Upper lobe of left lung (tissue), 4 donors: ENCODE results near the gene UBTF.

Source experiments
- CTCF ChIP-seq, 6 experiments: fragments of 450-650 bp in 4 of 6; fragments of 200-600 bp in 2 of 6; sonication (generic) in 2 of 6; IDR thresholded peaks; one replicate each; pipeline ENCODE4 v1.5.1; 2016 to 2019; ENCODE audit warnings: antibody characterized with exemption in 6 of 6
- EP300 ChIP-seq, 4 donors: sonication (generic); formaldehyde crosslinking; IDR thresholded peaks; one replicate each; pipeline ENCODE4 v1.5.1; 2017; ENCODE audit warnings: antibody characterized with exemption in 4 of 4, control low read depth in 2 of 4
- POLR2A ChIP-seq, 4 donors: fragments of 450-650 bp; IDR thresholded peaks; one replicate each; pipeline ENCODE4 v1.5.1; 2016 to 2017; ENCODE audit warnings: antibody characterized with exemption in 4 of 4, mild to moderate bottlenecking in 2 of 4
- POLR2AphosphoS5 ChIP-seq, 2 donors: sonication (generic); formaldehyde crosslinking; IDR thresholded peaks; one replicate each; pipeline ENCODE4 v1.5.1; 2017; ENCODE audit warnings: antibody characterized with exemption in 2 of 2

DNA sequence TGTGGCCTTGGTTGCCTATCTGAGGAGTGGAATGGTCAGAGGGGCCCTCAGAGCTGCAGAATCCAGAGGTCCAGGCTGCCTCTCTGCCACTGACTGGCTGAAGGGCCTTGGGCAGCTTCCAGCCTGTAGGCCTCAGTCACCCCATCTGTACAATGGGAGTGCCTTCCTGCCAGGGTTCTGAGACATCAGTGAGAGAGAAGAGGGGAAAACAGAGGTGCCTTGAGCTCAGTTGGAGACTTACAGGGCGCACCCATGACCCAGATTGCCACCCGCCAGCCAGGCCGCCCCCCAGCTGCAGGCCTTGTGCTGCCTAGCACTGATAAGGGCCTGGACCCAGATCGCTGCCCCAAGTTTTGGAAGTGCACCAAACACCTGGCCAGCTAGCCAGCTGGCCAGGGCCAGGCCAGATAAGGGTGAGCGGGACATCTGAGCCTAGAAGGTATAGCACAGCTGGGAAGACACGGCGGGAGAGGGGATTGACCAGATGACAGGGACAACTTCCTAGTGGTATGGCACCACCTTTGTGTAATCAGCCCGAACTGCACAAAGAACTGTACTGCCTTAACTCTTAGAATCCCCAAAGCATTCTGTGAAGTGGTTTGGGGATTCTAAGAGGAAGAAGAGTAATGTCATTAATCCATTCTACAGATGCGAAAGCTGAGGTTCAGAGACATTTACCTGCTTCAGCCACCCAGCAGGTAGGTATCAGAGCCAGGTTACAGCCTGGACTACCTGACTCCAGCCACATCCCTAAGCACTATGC is 47.1 kb upstream of the UBTF start:
- no peak for TF ChIP-seq EP300 (IDR thresholded peaks at IDR 0.05)
- no peak for TF ChIP-seq POLR2AphosphoS5 (IDR thresholded peaks at IDR 0.05)
- no peak for TF ChIP-seq CTCF (IDR thresholded peaks at IDR 0.05)
- no peak for TF ChIP-seq POLR2A (IDR thresholded peaks at IDR 0.05)
